Lung (tissue), 12 donors: ENCODE results near the gene RFX3. TPM values are rescaled to one million over a fixed set of nuclear protein-coding genes. Genes with fewer than 3 reads are reported as not detected.
A peak's percentile ranks its signal among the peaks of the same experiment; 100 is the strongest.

Experiments used
- ATAC-seq: fragments of 200-7000 bp; cut with Tn5 transposase; one replicate; pipeline ENCODE4 v1.9.1; 2020; ENCODE audit warnings: moderate number of reproducible peaks; ENCODE audit not compliant: insufficient read depth, low FRiP score
- DNase-seq, 3 donors: peaks; one replicate each; pipeline ENCODE4 v3.0.0-alpha.2; 2013 to 2017
- H3K27ac ChIP-seq, 2 donors: one replicate each; pipeline ENCODE4 v1.5.1; 2013; ENCODE audit warnings: mild to moderate bottlenecking in 2 of 2, moderate library complexity in 2 of 2, control low read depth in 1 of 2, inconsistent platforms in 1 of 2, low read depth in 1 of 2, low read length in 1 of 2
- H3K27me3 ChIP-seq, 3 donors: one replicate each; pipeline ENCODE4 v1.5.1; 2013; ENCODE audit warnings: low read length in 2 of 3; ENCODE audit not compliant: control insufficient read depth in 3 of 3, insufficient read depth in 3 of 3
- H3K36me3 ChIP-seq, 4 donors: one replicate each; pipeline ENCODE4 v1.5.1; 2013; ENCODE audit warnings: low read length in 4 of 4, mild to moderate bottlenecking in 1 of 4, moderate library complexity in 1 of 4; ENCODE audit not compliant: control insufficient read depth in 4 of 4, insufficient read depth in 4 of 4
- H3K4me1 ChIP-seq, 5 donors: one replicate each; pipeline ENCODE4 v1.5.1; 2013; ENCODE audit warnings: low read length in 5 of 5, mild to moderate bottlenecking in 2 of 5, moderate library complexity in 1 of 5; ENCODE audit not compliant: control insufficient read depth in 5 of 5, insufficient read depth in 5 of 5
- H3K4me3 ChIP-seq: one replicate; pipeline ENCODE4 v1.5.1; 2013; ENCODE audit warnings: mild to moderate bottlenecking, control low read depth, moderate library complexity
- H3K9ac ChIP-seq, 2 donors: one replicate each; pipeline ENCODE4 v1.5.1; 2013; ENCODE audit warnings: low read length in 2 of 2, control low read depth in 1 of 2; ENCODE audit not compliant: insufficient read depth in 1 of 2
- H3K9me3 ChIP-seq, 4 donors: one replicate each; pipeline ENCODE4 v1.5.1; 2013; ENCODE audit warnings: low read length in 3 of 4, mild to moderate bottlenecking in 1 of 4, moderate library complexity in 1 of 4; ENCODE audit not compliant: control insufficient read depth in 4 of 4, insufficient read depth in 3 of 4
- CTCF ChIP-seq: IDR thresholded peaks from 2 replicates; pipeline ENCODE4 v1.5.1; 2012; ENCODE audit warnings: mild to moderate bottlenecking; ENCODE audit errors: control extremely low read depth, extremely low read depth
- WGBS, 2 donors: extraction: QIAGEN DNeasy Blood & Tissue Kit; methylation state at CpG; one replicate each; pipeline ENCODE4 v1.1.7; 2013; 5-methylcytosine and 5-hydroxymethylcytosine counted together
- polyA plus RNA-seq, 2 donors: library from polyadenylated mRNA; stranded (reverse); fragments of 200-250 nt; gene quantifications; one replicate each; pipeline ENCODE4 v1.2.1, GENCODE V29; 2013
- total RNA-seq, 2 donors: library from RNA; depleted of rRNA in 1 of 2; stranded (reverse); fragments of >200 nt in 1 of 2; gene quantifications; one replicate each; pipeline ENCODE4 v1.2.1, GENCODE V29; 2014 to 2021
- donor health status: control.
- donor health status: control.
- donor health status: Bipolar disorder and iron deficiency.
- donor health status: healthy.
- donor health status: DM: yes; HTN: yes; CAD: no.

The RFX3 gene
- total and polyA plus RNA-seq, 4 donors = 3.3 to 45.8 (median 14.0) TPM

- Histone ChIP-seq H3K27me3 (no peaks in the 10 kb centered on the region), H3K27ac (no peak overlapping the region), H3K9me3 (peaks cover 0 to 2% (median 0%) of the 10 kb centered on the region in 4 donors), H3K4me3 (no peak overlapping the region), H3K9ac (no peak overlapping the region), H3K4me1 (peaks cover 0 to 7% (median 0%) of the 10 kb centered on the region in 5 donors), H3K36me3 (no peaks in the 10 kb centered on the region)
- DNase-seq (no peak), ATAC-seq (no peak)
- WGBS, 2 donors = 80 to 88% methylated on average over 6 of the region's 6 CpGs
- TF ChIP-seq CTCF = no peak
Measured at GRCh38 chr9:3567988-3568387, 42.2 kb upstream of the RFX3 start.

- no peaks in the 10 kb centered on the region for H3K4me1 ChIP-seq
- H3K9ac ChIP-seq = no peak overlapping the region
- no peak for TF ChIP-seq CTCF
- DNase-seq = no peak
- 87 to 97% methylated on average over 3 of the region's 3 CpGs for WGBS, 2 donors
- H3K27me3 ChIP-seq = no peaks in the 10 kb centered on the region
- H3K36me3 ChIP-seq = peaks cover 0 to 6% (median 0%) of the 10 kb centered on the region in 4 donors
- no peak overlapping the region for H3K4me3 ChIP-seq
- H3K9me3 ChIP-seq = no peaks in the 10 kb centered on the region
- ATAC-seq = no peak
- H3K27ac ChIP-seq = no peak overlapping the region
Measured at GRCh38 chr9:3553076-3553765, 27.4 kb upstream of the RFX3 start.

- Histone ChIP-seq H3K9ac (no peak overlapping the region), H3K36me3 (peaks cover 0 to 2% (median 0%) of the 10 kb centered on the region in 4 donors), H3K27me3 (no peaks in the 10 kb centered on the region), H3K4me1 (no peaks in the 10 kb centered on the region), H3K27ac (no peak overlapping the region), H3K4me3 (no peak overlapping the region), H3K9me3 (no peaks in the 10 kb centered on the region)
- DNase-seq (peak in 2 of 3 donors; percentile 26 to 42), ATAC-seq (no peak)
- no peak for TF ChIP-seq CTCF
Measured at GRCh38 chr9:3549225-3549624, 23.4 kb upstream of the RFX3 start.

- Histone ChIP-seq H3K27me3 (no peaks in the 10 kb centered on the region), H3K27ac (no peak overlapping the region), H3K4me1 (no peaks in the 10 kb centered on the region), H3K36me3 (peaks cover 0 to 2% (median 0%) of the 10 kb centered on the region in 4 donors), H3K9me3 (no peaks in the 10 kb centered on the region), H3K9ac (no peak overlapping the region), H3K4me3 (no peak overlapping the region)
- ATAC-seq = no peak
- TF ChIP-seq CTCF = no peak
- DNase-seq = no peak
- 83 to 90% methylated on average over 1 of the region's 1 CpG for WGBS, 2 donors
Measured at GRCh38 chr9:3548648-3549047, 22.8 kb upstream of the RFX3 start.
